Epithelial cell of proximal tubule (primary cell): ENCODE measurements around the gene CD99L2. TPM values are rescaled to one million over a fixed set of nuclear protein-coding genes. Genes with fewer than 3 reads are reported as not detected.

Experiments
- DNase-seq: peaks from one replicate; pipeline ENCODE4 v3.0.0-alpha.2; 2011; ENCODE audit warnings: low read depth
- H3K4me3 ChIP-seq: 2 replicates; pipeline ENCODE4 v1.5.1; 2011; ENCODE audit warnings: low read depth, mild to moderate bottlenecking, low read length
- CTCF ChIP-seq: conservative IDR thresholded peaks from 2 replicates; pipeline ENCODE4 v1.5.1; 2012; ENCODE audit warnings: low read depth, mild to moderate bottlenecking, low read length
- total RNA-seq: library from RNA; depleted of rRNA; stranded (reverse); fragments of >200 nt; gene quantifications from 2 replicates; pipeline ENCODE4 v1.2.3, GENCODE V29; 2015

Gene CD99L2
- total RNA-seq, 1 donor from 2014 or later, result 32.5 TPM

GRCh38 chrX:150805736-150806135, 92.7 kb downstream of the CD99L2 start:
- no peak overlapping the region for H3K4me3 ChIP-seq
- TF ChIP-seq CTCF, result no peak
- DNase-seq, result no peak

- H3K4me3 ChIP-seq, result no peak overlapping the region
- no peak for DNase-seq
- no peak for TF ChIP-seq CTCF
Observed at GRCh38 chrX:150792949-150793527, 105.4 kb downstream of the CD99L2 start.

GRCh38 chrX:150790021-150790420, 108.4 kb downstream of the CD99L2 start:
- TF ChIP-seq CTCF, result no peak
- no peak overlapping the region for H3K4me3 ChIP-seq
- DNase-seq, result no peak

- TF ChIP-seq CTCF, result no peak
- DNase-seq, result no peak
- no peak overlapping the region for H3K4me3 ChIP-seq
Observed at GRCh38 chrX:150781677-150782076, 116.8 kb downstream of the CD99L2 start.

- DNase-seq, result no peak
- no peak overlapping the region for H3K4me3 ChIP-seq
- no peak for TF ChIP-seq CTCF
Observed at GRCh38 chrX:150779385-150779784, 119.1 kb downstream of the CD99L2 start.

GRCh38 chrX:150777328-150777992, 121.0 kb downstream of the CD99L2 start:
- no peak for DNase-seq
- no peak overlapping the region for H3K4me3 ChIP-seq
- TF ChIP-seq CTCF, result no peak
